ENCODE measurements around the gene PEX12. TPM values are rescaled to one million over a fixed set of nuclear protein-coding genes. Genes with fewer than 3 reads are reported as not detected.

The PEX12 gene
- total and polyA plus RNA-seq, 9 of the 15 experiments (the other 6 are each of a cell fraction or from before 2014, with no cell fraction given), result 4.0 to 12.4 (median 6.4) TPM

- no peak for TF ChIP-seq PRMT5 (CRISPR knock-in tag; IDR thresholded peaks at IDR 0.05)
- no peak for TF ChIP-seq BDP1 (IDR thresholded peaks at IDR 0.05; ENCODE audit: insufficient read depth, insufficient read length)
- TF ChIP-seq HMGXB4 (CRISPR knock-in tag; IDR thresholded peaks at IDR 0.05), result 0 out of 2 replicates have a peak, but pooled peaks have one; percentile 55
- TF ChIP-seq ZNF449 (CRISPR knock-in tag; IDR thresholded peaks at IDR 0.05), result peak; percentile 62; the same call in 1 of the 2 replicates
- TF ChIP-seq ZNF740 (CRISPR knock-in tag; IDR thresholded peaks at IDR 0.05), result peak; percentile 75
- no peak; a peak in 1 of 4 replicates for TF ChIP-seq ZNF740 (tag; IDR thresholded peaks at IDR 0.05)
- peak; percentile 41; the same call in 1 of the 2 replicates for TF ChIP-seq ZNF24 (IDR thresholded peaks at IDR 0.05)
- no peak for TF ChIP-seq RERE (CRISPR knock-in tag; IDR thresholded peaks at IDR 0.05; ENCODE audit: borderline replicate concordance)
- TF ChIP-seq E4F1 (CRISPR knock-in tag; IDR thresholded peaks at IDR 0.05; ENCODE audit: borderline replicate concordance), result no peak
- no peak for TF ChIP-seq ZNF57 (CRISPR knock-in tag; IDR thresholded peaks at IDR 0.05)
- TF ChIP-seq ZNF316 (IDR thresholded peaks at IDR 0.05), result peak; percentile 47; the same call in 1 of the 2 replicates
- TF ChIP-seq ZNF695 (CRISPR knock-in tag; IDR thresholded peaks at IDR 0.05), result no peak; the same call in 1 of the 2 replicates
These were observed 8.9 kb upstream of the PEX12 start, which contains the start of gene AP2B1 (continued) for GRCh38 chr17:35587074-35587961.

Measured in K562 (cell line).